HG03039 (cell line): Measurements from ENCODE around the gene MYADM.
"Not testable (repeated sequence)": the region's sequence is repeated elsewhere in the genome, so short reads cannot be mapped to it uniquely, and the experiment has no call there.

ENCODE experiments used
- ATAC-seq: cut with Tn5 transposase; IDR thresholded peaks from one replicate; pipeline ENCODE4 v1.9.1; 2021; ENCODE audit warnings: mild to moderate bottlenecking, moderate library complexity; ENCODE audit not compliant: unreplicated experiment

MYADM gene

DNA sequence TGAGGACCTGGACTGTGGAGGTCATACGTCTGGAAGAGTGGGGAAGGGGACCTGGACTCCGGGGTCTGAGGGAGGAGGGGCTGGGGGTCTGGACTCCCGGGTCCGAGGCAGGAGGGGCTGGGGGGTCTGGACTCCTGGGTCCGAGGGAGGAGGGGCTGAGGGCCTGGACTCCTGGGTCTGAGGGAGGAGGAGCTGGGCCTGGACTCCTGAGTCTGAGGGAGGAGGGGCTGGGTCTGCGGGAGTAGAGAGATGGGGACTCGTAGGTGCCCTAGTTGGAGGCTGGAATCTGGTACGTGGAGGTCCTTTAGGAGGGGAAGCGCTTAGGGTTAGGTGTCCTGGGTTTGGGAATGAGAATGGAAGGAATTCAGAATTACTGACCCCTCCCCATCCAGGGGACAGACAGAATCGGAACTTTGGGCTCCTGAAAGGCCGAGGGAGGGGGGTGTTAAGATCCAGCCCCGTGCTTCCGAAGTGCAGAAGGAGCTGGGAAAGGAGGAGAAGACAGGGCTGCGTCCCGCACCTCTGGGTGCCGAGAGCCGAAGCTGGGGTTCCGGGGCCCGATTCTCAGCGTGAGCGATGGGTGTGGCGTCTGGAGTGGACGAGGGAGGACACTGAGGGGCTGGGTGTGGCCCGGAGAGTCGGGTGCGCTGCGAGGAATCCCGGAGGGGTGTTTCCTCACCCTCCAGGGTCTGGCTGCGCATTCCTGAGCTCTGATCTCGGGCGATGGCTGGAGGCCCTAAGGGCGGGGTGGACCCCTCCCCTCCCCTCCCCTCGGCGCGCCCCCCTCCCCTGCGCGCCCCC is 608 bp downstream of the MYADM start:
- ATAC-seq: no peak

DNA sequence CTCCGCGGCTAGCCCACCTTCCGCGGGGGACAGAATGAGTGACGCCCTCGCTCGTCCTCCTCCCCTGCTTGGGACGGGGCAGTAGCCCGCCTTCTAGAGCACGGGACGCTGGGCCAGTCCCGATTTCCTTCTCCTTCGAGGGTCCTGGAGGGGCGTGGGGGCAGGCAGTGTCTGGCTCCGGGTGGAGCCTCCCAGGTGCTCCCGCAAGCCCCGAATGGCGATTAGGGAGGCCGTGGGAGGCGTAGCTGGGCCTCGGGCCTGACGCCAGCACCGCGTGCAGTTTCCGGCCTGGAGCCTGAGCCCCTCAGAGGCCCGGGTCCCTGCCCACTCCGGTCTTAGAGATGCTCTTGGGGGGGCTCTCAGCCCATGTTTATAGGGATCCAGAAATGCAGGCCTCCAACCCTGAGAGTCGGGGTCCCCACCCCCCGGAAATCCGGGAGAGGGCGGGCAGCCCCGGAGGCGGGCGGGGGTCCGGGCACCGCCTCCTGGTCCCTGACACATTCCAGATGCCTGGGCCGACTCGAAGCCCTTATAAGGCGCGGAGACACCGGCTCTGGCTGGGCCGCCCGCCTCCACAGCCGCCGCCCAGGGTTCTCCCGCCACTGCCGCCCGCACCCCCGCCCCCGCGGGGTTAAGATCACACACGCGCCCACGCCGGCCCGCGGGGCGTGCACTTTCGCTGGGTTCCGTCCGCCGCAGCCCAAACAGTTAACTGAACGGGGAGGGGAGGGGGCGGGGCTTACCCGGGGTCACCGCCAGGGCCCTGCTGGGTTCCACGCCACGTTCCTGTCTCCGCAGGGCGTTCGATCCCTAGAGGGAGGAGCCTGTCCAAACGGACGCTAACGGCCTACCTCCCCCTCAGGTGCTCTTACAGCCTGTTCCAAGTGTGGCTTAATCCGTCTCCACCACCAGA is 1.5 kb downstream of the MYADM start:
- ATAC-seq: no peak

DNA sequence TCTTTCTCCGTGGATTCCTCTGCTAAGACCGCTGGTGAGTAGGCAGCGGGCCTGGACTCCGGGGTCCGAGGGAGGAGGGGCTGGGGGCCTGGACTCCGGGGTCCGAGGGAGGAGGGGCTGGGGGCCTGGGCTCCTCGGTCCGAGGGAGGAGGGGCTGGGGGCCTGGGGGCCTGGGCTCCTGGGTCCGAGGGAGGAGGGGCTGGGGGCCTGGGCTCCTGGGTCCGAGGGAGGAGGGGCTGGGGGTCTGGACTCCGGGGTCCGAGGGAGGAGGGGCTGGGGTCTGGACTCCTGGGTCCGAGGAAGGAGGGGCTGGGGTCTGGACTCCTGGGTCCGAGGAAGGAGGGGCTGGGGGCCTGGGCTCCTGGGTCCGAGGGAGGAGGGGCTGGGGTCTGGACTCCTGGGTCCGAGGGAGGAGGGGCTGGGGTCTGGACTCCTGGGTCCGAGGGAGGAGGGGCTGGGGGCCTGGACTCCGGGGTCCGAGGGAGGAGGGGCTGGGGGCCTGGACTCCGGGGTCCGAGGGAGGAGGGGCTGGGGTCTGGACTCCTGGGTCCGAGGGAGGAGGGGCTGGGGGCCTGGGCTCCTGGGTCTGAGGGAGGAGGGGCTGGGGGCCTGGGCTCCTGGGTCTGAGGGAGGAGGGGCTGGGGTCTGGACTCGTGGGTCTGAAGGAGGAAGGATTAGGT is 2.3 kb downstream of the MYADM start:
- not testable (repeated sequence) for ATAC-seq

DNA sequence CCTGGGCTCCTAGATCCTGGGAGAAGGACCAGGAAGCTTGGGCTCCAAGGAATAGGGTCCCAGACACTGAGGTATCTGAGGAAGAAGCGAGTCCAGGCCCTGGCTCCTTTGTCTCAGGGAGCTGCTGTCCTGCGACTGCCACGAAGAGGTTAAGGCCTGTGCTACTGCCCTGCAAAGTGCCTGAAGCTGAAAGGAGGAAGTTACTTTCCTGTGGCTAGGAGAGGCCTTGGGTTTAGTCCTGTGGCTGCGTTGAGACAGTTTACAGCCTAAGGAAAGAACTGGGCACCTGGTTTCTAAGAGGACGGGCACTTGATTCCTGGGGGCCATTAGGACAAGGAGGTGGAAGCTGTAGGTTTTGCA is 2.8 kb downstream of the MYADM start:
- no peak for ATAC-seq

DNA sequence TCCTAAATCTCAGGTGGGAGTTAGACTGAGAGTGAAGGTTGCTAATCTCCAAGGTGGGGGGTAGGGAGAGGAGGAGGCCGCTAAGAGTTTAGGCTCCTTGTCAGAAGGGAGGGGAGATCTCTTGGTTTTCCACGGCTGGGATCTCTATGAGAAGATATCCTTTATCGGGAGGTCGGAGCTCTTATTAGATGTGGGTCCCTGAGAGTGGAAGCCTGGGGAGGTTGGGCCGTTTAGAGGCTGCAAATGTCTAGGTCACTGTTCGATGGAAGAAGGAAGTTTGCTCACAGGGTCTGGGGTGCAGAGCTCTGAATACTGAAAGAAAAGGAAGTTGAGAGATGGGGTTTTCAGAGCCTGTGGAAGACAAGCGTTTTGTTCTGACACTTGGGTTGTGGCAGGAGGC is 3.8 kb downstream of the MYADM start:
- no peak for ATAC-seq

DNA sequence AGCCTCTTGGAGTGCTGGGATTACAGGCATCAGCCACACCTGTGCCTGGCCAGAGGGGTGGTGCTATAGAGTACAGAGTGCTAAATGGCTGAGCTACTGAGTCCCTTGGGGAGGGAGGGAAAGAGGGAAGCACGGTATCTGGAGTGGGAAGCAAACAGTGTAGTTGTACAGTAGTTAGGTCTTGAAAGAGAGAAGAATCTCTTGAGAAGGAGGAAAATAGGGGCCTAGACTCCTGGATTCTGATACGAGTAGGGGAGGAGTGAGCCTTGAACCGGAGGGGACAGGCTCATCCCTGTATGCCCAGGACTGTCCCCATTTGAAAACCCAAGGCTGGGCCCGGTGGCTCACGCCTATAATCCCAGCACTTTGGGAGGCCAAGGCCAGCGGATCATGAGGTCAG is 5.1 kb downstream of the MYADM start:
- no peak for ATAC-seq

DNA sequence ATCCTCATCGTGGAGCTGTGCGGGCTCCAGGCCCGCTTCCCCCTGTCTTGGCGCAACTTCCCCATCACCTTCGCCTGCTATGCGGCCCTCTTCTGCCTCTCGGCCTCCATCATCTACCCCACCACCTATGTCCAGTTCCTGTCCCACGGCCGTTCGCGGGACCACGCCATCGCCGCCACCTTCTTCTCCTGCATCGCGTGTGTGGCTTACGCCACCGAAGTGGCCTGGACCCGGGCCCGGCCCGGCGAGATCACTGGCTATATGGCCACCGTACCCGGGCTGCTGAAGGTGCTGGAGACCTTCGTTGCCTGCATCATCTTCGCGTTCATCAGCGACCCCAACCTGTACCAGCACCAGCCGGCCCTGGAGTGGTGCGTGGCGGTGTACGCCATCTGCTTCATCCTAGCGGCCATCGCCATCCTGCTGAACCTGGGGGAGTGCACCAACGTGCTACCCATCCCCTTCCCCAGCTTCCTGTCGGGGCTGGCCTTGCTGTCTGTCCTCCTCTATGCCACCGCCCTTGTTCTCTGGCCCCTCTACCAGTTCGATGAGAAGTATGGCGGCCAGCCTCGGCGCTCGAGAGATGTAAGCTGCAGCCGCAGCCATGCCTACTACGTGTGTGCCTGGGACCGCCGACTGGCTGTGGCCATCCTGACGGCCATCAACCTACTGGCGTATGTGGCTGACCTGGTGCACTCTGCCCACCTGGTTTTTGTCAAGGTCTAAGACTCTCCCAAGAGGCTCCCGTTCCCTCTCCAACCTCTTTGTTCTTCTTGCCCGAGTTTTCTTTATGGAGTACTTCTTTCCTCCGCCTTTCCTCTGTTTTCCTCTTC is 6.3 kb downstream of the MYADM start:
- no peak for ATAC-seq

DNA sequence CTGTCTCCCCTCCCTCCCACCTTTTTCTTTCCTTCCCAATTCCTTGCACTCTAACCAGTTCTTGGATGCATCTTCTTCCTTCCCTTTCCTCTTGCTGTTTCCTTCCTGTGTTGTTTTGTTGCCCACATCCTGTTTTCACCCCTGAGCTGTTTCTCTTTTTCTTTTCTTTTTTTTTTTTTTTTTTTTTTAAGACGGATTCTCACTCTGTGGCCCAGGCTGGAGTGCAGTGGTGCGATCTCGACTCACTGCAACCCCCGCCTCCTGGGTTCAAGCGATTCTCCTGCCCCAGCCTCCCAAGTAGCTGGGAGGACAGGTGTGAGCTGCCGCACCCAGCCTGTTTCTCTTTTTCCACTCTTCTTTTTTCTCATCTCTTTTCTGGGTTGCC is 6.9 kb downstream of the MYADM start:
- ATAC-seq: no peak

- ATAC-seq: no peak
These were observed 8.1 kb downstream of the MYADM start for GRCh38 chr19:53875602-53876325.

DNA sequence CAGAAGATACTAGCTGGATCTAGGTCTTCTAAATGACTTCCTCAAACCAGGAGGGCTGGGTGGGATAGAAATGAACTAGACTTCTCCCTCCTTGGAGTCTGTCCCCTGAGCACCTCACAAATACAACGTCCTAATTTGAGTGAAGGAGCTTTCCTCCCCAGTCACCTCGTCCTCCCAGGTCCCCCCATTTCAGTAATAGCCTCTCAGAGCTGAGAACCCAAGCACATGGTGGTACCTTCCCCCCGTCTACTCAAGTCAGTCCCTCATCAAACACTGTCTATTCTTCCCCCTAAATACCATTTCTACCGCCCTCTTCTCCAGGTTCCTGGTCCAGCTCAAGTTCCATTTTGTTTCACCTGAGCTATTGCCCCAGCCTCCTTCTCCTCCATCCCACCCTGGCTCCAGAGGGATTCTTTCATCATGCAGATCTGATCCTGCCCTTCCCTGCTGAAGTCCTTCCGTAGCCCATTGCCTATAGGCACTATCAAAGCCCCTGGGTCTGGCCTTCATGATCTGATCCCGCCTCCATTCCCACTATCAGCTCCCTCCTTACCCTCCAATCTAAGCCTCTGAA is 9.1 kb downstream of the MYADM start:
- no peak for ATAC-seq

DNA sequence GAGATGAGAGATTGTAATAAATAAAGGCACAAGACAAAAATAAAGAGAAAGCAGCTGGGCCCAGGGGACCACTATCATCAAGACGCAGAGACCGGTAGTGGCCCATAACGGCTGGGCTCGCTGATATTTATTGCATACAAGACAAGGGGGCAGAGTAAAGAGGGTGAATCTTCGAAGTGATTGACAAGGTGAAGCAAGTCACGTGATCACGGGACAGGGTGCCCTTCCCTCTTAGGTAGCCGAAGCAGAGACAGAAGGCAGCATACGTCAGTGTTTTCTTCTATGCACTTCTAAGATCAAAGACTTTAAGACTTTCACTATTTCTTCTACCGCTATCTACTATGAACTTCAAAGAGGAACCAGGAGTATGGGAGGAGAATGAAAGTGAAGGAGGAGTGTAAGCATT is 9.7 kb downstream of the MYADM start:
- no peak for ATAC-seq

GRCh38 chr19:53878776-53879139 is 11.1 kb downstream of the MYADM start:
- no peak for ATAC-seq

- peak; percentile 77 for ATAC-seq
These were observed 11.7 kb downstream of the MYADM start for GRCh38 chr19:53879140-53880081.

DNA sequence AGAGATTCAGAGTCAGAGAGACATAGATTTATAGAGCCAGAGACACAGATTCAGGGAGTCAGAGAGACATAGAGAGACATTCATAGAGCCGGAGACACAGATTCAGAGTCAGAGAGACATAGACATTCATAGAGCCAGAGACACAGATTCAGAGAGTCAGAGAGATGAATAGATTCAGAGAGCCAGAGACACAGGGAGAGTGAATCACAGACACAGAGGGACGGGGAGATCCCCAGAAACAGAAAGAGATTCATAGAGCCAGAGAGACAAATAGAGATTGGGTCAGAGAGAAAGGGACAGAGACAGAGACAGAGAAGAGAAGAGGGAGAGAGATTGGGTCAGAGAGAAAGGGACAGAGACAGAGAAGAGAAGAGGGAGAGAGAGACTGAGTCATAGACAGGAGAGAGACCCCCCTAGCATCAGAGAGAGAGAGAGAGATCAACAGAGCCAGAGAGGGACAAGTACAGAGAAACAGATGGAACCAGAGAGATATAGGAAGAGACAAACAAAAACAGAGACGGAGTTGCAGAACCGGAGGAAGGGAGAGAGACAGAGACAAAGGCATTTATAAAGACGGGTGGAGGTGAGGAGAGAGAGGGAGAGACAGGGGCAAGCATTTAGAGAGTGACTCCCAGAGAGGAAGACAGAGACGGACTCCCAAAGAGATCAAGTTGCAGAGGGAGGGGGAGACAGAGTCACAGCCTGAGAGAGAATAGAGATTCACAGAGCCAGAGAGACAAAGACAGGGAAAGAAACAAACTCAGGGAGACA is 13.2 kb downstream of the MYADM start:
- ATAC-seq: no peak

DNA sequence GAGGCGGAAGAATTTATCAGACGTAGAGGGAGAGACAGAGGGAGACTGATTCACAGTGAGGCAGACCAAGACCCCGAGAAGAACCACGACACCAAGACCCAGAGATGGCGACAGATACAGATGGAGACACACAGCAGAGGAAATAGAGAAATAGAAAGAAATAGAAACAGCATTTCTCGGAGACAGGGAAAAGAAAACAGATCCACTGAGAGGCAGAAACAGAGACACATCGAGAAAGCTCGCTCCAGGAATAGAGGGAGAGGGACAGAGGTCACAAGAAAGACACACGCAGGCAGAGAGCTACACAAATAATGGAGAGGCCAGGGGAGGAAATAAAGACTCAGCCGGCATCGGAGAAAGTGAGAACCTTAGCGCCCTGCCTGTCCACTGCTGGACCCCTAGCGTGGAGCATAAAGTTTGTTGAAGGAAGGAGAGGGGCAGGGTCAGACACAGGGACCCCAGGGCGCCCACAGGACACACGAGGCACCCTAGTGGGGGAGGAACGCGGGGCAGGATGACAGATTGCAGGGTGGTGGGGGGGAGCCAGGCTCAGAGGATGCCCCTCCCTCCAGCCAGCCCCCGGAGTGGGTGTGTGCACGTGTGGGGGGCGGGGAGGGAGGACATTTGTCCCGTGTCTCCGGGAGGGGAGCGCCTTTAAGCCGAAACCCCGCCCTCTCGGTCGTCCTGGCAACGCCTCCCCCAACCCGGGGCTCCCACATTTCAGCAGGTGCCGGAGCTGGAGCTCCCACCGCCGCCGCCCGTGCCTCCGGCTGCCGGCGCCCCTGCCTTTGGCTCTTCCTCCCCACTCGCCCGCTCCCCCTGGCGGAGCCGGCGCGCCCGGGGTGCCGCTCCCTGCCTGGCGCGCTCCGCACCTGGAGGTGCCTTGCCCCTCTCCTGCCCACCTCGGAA is 14.1 kb downstream of the MYADM start, which contains the start of gene PRKCG:
Gene PRKCG (plus strand): TSS at position 716 of the 909 bp plus-strand sequence. CDS start 298 bp downstream, outside the sequence.
- ATAC-seq: no peak

GRCh38 chr19:53882391-53883050 is 14.8 kb downstream of the MYADM start:
- no peak for ATAC-seq
